HCT116 (cell line): ENCODE results near the gene GP1BB. TPM values are rescaled to one million over a fixed set of nuclear protein-coding genes. Genes with fewer than 3 reads are reported as not detected.

Experiments
- ATAC-seq: fragments of 200-7000 bp; cut with Tn5 transposase; 2 replicates; pipeline ENCODE4 v1.9.1; 2020; ENCODE audit warnings: mild to moderate bottlenecking, moderate library complexity
- BruUV-seq: library from RNA; stranded (reverse); fragments of 400-500 nt; replicated peaks from 2 replicates; lab custom pipeline; 2021; lab: Mats Ljungman, UMichigan
- CTCF ChIA-PET: fragments of 300-600 bp; sonication (Branson Sonifier 250); formaldehyde crosslinking; loops from one replicate; lab custom pipeline; 2021; ENCODE audit warnings: antibody characterized with exemption; lab: Charles Lee
- POLR2A ChIA-PET: fragments of 300-600, 350-600 bp; sonication (Branson Sonifier 250); formaldehyde crosslinking; loops from one replicate; lab custom pipeline; 2021; ENCODE audit warnings: antibody characterized with exemption; lab: Charles Lee
- RAD21 ChIA-PET, 2 experiments: fragments of 300-600 bp; sonication (Branson Sonifier 250); formaldehyde crosslinking; loops; one replicate each; lab custom pipeline; 2023; ENCODE audit warnings: low total read pairs in 2 of 2; ENCODE audit not compliant: uncharacterized antibody in 2 of 2, unreplicated experiment in 2 of 2, low non-redundant PET in 1 of 2; lab: Charles Lee
- DNase-seq: peaks from one replicate; pipeline ENCODE4 v3.0.0-alpha.2; 2010; ENCODE audit warnings: low read depth, low spot score
- H2AFZ ChIP-seq: fragments of 200-600 bp; shearing (Covaris generic), sonication (generic); 2 replicates; pipeline ENCODE4 v1.6.1; 2017; ENCODE audit warnings: low read depth, mixed run types, mixed read lengths, antibody characterized with exemption, low read length; ENCODE audit not compliant: poor library complexity, severe bottlenecking
- H3K27ac ChIP-seq: 2 replicates; pipeline ENCODE4 v1.5.1; 2012; ENCODE audit warnings: low read depth, low read length
- H3K27me3 ChIP-seq: fragments of 200-600 bp; sonication (generic); 2 replicates; pipeline ENCODE4 v1.6.1; 2016; ENCODE audit warnings: mixed run types, low read length, mixed read lengths; ENCODE audit not compliant: insufficient read depth
- H3K36me3 ChIP-seq, 2 experiments: fragments of 200-500 bp in 1 of 2; fragments of 200-600 bp in 1 of 2; sonication (Bioruptor generic) in 1 of 2; sonication (generic) in 1 of 2; 2 replicates each; pipeline versions ENCODE4 v1.5.1 to v1.6.1; 2014 to 2016; ENCODE audit warnings: low read length in 2 of 2, inconsistent platforms in 1 of 2, mixed read lengths in 1 of 2, mixed run types in 1 of 2; ENCODE audit not compliant: insufficient read depth in 2 of 2, control insufficient read depth in 1 of 2
- H3K4me1 ChIP-seq, 2 experiments: fragments of 200-600 bp in 1 of 2; sonication (generic) in 1 of 2; 2 replicates each; pipeline versions ENCODE4 v1.5.1 to v1.6.1; 2012 to 2017; ENCODE audit warnings: low read length in 2 of 2, inconsistent platforms in 1 of 2, mild to moderate bottlenecking in 1 of 2, mixed read lengths in 1 of 2, mixed run types in 1 of 2, moderate library complexity in 1 of 2; ENCODE audit not compliant: insufficient read depth in 2 of 2, control insufficient read depth in 1 of 2
- H3K4me2 ChIP-seq: fragments of 200-600 bp; sonication (generic); 2 replicates; pipeline ENCODE4 v1.6.1; 2017; ENCODE audit warnings: mixed run types, low read length, mixed read lengths
- H3K4me3 ChIP-seq, 2 experiments: fragments of 200-600 bp in 1 of 2; sonication (generic) in 1 of 2; replicated peaks in 1 of 2; 2 replicates each; pipeline ENCODE4 v1.5.1; 2011 to 2016; ENCODE audit warnings: low read length in 2 of 2, control low read depth in 1 of 2, low read depth in 1 of 2, mild to moderate bottlenecking in 1 of 2, mixed read lengths in 1 of 2, mixed run types in 1 of 2
- H3K79me2 ChIP-seq: fragments of 200-600 bp; sonication (generic); 2 replicates; pipeline ENCODE4 v1.6.1; 2017; ENCODE audit warnings: mild to moderate bottlenecking, mixed run types, low read length, moderate library complexity, mixed read lengths; ENCODE audit not compliant: insufficient read depth
- H3K9ac ChIP-seq: fragments of 200-600 bp; sonication (generic); 2 replicates; pipeline ENCODE4 v1.6.1; 2016; ENCODE audit warnings: low read length, mixed read lengths
- H3K9me2 ChIP-seq: fragments of 200-600 bp; sonication (generic), shearing (Covaris generic); 2 replicates; pipeline ENCODE4 v1.6.1; 2017; ENCODE audit warnings: mixed run types, mild to moderate bottlenecking, moderate library complexity; ENCODE audit not compliant: insufficient read depth
- H3K9me3 ChIP-seq, 2 experiments: fragments of 200-500 bp in 1 of 2; fragments of 200-600 bp in 1 of 2; sonication (Bioruptor generic) in 1 of 2; sonication (generic) in 1 of 2; 2 replicates each; pipeline ENCODE4 v1.6.1; 2014 to 2017; ENCODE audit warnings: low read length in 2 of 2, mixed read lengths in 2 of 2, inconsistent platforms in 1 of 2, low read depth in 1 of 2, mild to moderate bottlenecking in 1 of 2, mixed run types in 1 of 2, moderate library complexity in 1 of 2; ENCODE audit not compliant: control insufficient read depth in 1 of 2, insufficient read depth in 1 of 2
- H4K20me1 ChIP-seq: fragments of 200-600 bp; sonication (generic), shearing (Covaris generic); 2 replicates; pipeline ENCODE4 v1.6.1; 2017; ENCODE audit warnings: mixed run types, mild to moderate bottlenecking, moderate library complexity; ENCODE audit not compliant: insufficient read depth
- CBX3 ChIP-seq: IDR thresholded peaks from 2 replicates; pipeline ENCODE4 v1.6.1; 2012; ENCODE audit warnings: low read depth
- CTCF ChIP-seq, 3 experiments: fragments of 200-600 bp in 1 of 3; sonication (generic) in 1 of 3; IDR thresholded peaks in 2 of 3; conservative IDR thresholded peaks in 1 of 3; 2 replicates each; pipeline ENCODE4 v1.5.1; 2012 to 2017; ENCODE audit warnings: low read depth in 2 of 3, low read length in 2 of 3, antibody characterized with exemption in 1 of 3, borderline replicate concordance in 1 of 3, control low read depth in 1 of 3, mild to moderate bottlenecking in 1 of 3, mixed read lengths in 1 of 3, mixed run types in 1 of 3, moderate library complexity in 1 of 3; ENCODE audit not compliant: insufficient read depth in 1 of 3
- EGR1 ChIP-seq: IDR thresholded peaks from 2 replicates; pipeline ENCODE4 v1.6.1; 2012; ENCODE audit warnings: low read depth
- EZH2 ChIP-seq: fragments of 200-600 bp; sonication (generic); IDR thresholded peaks from 2 replicates; pipeline ENCODE4 v1.6.1; 2017; ENCODE audit warnings: antibody characterized with exemption, mixed run types
- EZH2phosphoT487 ChIP-seq: fragments of 200-600 bp; IDR thresholded peaks from 2 replicates; pipeline ENCODE4 v1.6.1; 2018; ENCODE audit warnings: antibody characterized with exemption, borderline replicate concordance
- FOSL1 ChIP-seq: IDR thresholded peaks from 2 replicates; pipeline ENCODE4 v1.6.1; 2012; ENCODE audit warnings: low read depth
- JUND ChIP-seq: IDR thresholded peaks from 2 replicates; pipeline ENCODE4 v1.6.1; 2012
- MAX ChIP-seq: IDR thresholded peaks from 2 replicates; pipeline ENCODE4 v1.6.1; 2012
- POLR2A ChIP-seq: IDR thresholded peaks from 2 replicates; pipeline ENCODE4 v1.7.0; 2011; ENCODE audit warnings: borderline replicate concordance; ENCODE audit not compliant: insufficient read depth, insufficient read length; ENCODE audit errors: extremely low read depth
- POLR2AphosphoS5 ChIP-seq: IDR thresholded peaks from 2 replicates; pipeline ENCODE4 v1.6.1; 2011; ENCODE audit warnings: mild to moderate bottlenecking, low read depth, low read length, moderate library complexity
- RAD21 ChIP-seq: IDR thresholded peaks from 2 replicates; pipeline ENCODE4 v1.6.1; 2012; ENCODE audit warnings: low read depth, mild to moderate bottlenecking
- SIN3A ChIP-seq: IDR thresholded peaks from 2 replicates; pipeline ENCODE4 v1.6.1; 2012; ENCODE audit warnings: low read depth
- SP1 ChIP-seq: IDR thresholded peaks from 2 replicates; pipeline ENCODE4 v1.6.1; 2012; ENCODE audit warnings: low read depth
- SRF ChIP-seq: IDR thresholded peaks from 2 replicates; pipeline ENCODE4 v1.6.1; 2012; ENCODE audit warnings: low read depth
- TCF7L2 ChIP-seq: IDR thresholded peaks from 2 replicates; pipeline ENCODE4 v1.7.0; 2011; ENCODE audit warnings: borderline replicate concordance, inconsistent platforms; ENCODE audit not compliant: insufficient read depth, insufficient read length; ENCODE audit errors: extremely low read depth
- ZBTB33 ChIP-seq: IDR thresholded peaks from 2 replicates; pipeline ENCODE4 v1.6.1; 2011; ENCODE audit warnings: mild to moderate bottlenecking, low read length, moderate library complexity; ENCODE audit not compliant: insufficient replicate concordance; ENCODE audit errors: extremely low read depth
- ZFX ChIP-seq: fragments of 450-650 bp; IDR thresholded peaks from 2 replicates; pipeline ENCODE4 v1.6.1; 2017
- ZNF274 ChIP-seq: fragments of 200-500 bp; sonication (Bioruptor generic); IDR thresholded peaks from 2 replicates; pipeline ENCODE4 v1.6.1; 2014; ENCODE audit warnings: mild to moderate bottlenecking, low read depth, low read length, inconsistent platforms
- intact Hi-C: fragments of 100-400 bp; cut with micrococcal nuclease; formaldehyde crosslinking; loops from 2 replicates; pipeline ENCODE4 v1.10.0; 2022
- total RNA-seq: library from RNA; stranded (reverse); gene quantifications from one replicate; pipeline ENCODE4 v1.2.1, GENCODE V29; 2021; ENCODE audit not compliant: unreplicated experiment

Gene GP1BB
- total RNA-seq, 1 experiment from 2014 or later: 4.8 TPM

- TF ChIP-seq CBX3 (no peak), EZH2 (no peak), SIN3A (no peak), ZFX (no peak), CTCF (IDR thresholded peaks at IDR 0.05 in 2 of 3, conservative IDR thresholded peaks at IDR 0.05 in 1 of 3; ENCODE audit: borderline replicate concordance in 1 of 3, insufficient read depth in 1 of 3, low read depth in 2 of 3, low read length in 2 of 3) (no peak), SP1 (no peak), TCF7L2 (no peak), JUND (no peak), POLR2A (no peak), MAX (no peak), POLR2AphosphoS5 (no peak), ZBTB33 (no peak), RAD21 (no peak), SRF (no peak), FOSL1 (no peak), EGR1 (no peak), ZNF274 (no peak), EZH2phosphoT487 (no peak)
- ChIA-PET RAD21 (no interaction called here), CTCF (interaction anchor here (1.0 kb wide), 1 partner anchor 21 kb away, joined by 3 read pairs; no protein-coding TSS in a partner anchor), POLR2A (no interaction called here)
- BruUV-seq: no TSS peak
- Histone ChIP-seq H3K9me3 (no peaks in the 10 kb centered on the region), H3K4me1 (no peaks in the 10 kb centered on the region), H3K79me2 (no peaks in the 10 kb centered on the region), H3K27ac (no peak overlapping the region), H3K9ac (no peak overlapping the region), H3K36me3 (no peaks in the 10 kb centered on the region), H3K27me3 (no peaks in the 10 kb centered on the region), H2AFZ (no peak overlapping the region), H3K9me2 (no peaks in the 10 kb centered on the region), H3K4me3 (no peak overlapping the region), H4K20me1 (no peaks in the 10 kb centered on the region), H3K4me2 (no peak overlapping the region)
- ATAC-seq (no peak), DNase-seq (no peak)
- intact Hi-C loops: no loop called here
These were observed 27.5 kb downstream of the GP1BB start for GRCh38 chr22:19750507-19751490.
